Peyer's patch (tissue), 4 donors: ENCODE results near the gene ZNF337.

Source experiments
- CTCF ChIP-seq, 6 experiments: fragments of 450-650 bp in 4 of 6; fragments of 200-600 bp in 2 of 6; sonication (generic) in 1 of 6; IDR thresholded peaks; one replicate each; pipeline ENCODE4 v1.5.1; 2017 to 2019; ENCODE audit warnings: antibody characterized with exemption in 6 of 6, mild to moderate bottlenecking in 3 of 6, moderate library complexity in 1 of 6
- POLR2A ChIP-seq, 2 donors: fragments of 450-650 bp; IDR thresholded peaks; one replicate each; pipeline ENCODE4 v1.5.1; 2017; ENCODE audit warnings: antibody characterized with exemption in 2 of 2, mild to moderate bottlenecking in 2 of 2, moderate library complexity in 2 of 2

- TF ChIP-seq CTCF (IDR thresholded peaks at IDR 0.05): no peak
- TF ChIP-seq POLR2A (IDR thresholded peaks at IDR 0.05): no peak
These were observed 42.2 kb downstream of the ZNF337 start for GRCh38 chr20:25654487-25654886.
